Nephron progenitor cell (in vitro differentiated cells): ENCODE measurements around the gene USP35.
A peak's percentile ranks its signal among the peaks of the same experiment; 100 is the strongest.

ENCODE experiments used
- DNase-seq: peaks from one replicate; pipeline ENCODE4 v3.0.0; 2021
- H3K27ac Mint-ChIP-seq: 2 replicates; pipeline ENCODE4 v1.8.0; 2021; ENCODE audit warnings: mild to moderate bottlenecking, moderate library complexity, mixed read lengths
- H3K27me3 Mint-ChIP-seq: 2 replicates; pipeline ENCODE4 v1.8.0; 2021; ENCODE audit warnings: mild to moderate bottlenecking, low read depth, mixed read lengths; ENCODE audit not compliant: poor library complexity
- H3K36me3 Mint-ChIP-seq: 2 replicates; pipeline ENCODE4 v1.8.0; 2021; ENCODE audit warnings: low read depth, mixed read lengths
- H3K4me1 Mint-ChIP-seq: 2 replicates; pipeline ENCODE4 v1.8.0; 2021; ENCODE audit warnings: mixed read lengths
- H3K4me3 Mint-ChIP-seq: 2 replicates; pipeline ENCODE4 v1.8.0; 2021; ENCODE audit warnings: mild to moderate bottlenecking, moderate library complexity, mixed read lengths
- H3K9me3 Mint-ChIP-seq: 2 replicates; pipeline ENCODE4 v1.8.0; 2021; ENCODE audit warnings: mild to moderate bottlenecking, moderate library complexity, mixed read lengths
- CTCF ChIP-seq: fragments of 200-600 bp; sonication (generic); IDR thresholded peaks from 2 replicates; pipeline ENCODE4 v1.5.0; 2021; ENCODE audit warnings: antibody characterized with exemption

USP35 gene

GRCh38 chr11:78262238-78262637 lies 73.5 kb downstream of the USP35 start:
- Mint-ChIP-seq H3K36me3 (no peaks in the 10 kb centered on the region), H3K4me3 (no peak overlapping the region), H3K9me3 (no peaks in the 10 kb centered on the region), H3K4me1 (peaks cover 60% of the 10 kb centered on the region), H3K27ac (peak overlapping the region; percentile 40), H3K27me3 (peaks cover 8% of the 10 kb centered on the region)
- DNase-seq, result no peak
- TF ChIP-seq CTCF, result no peak

GRCh38 chr11:78262691-78263090 lies 74.0 kb downstream of the USP35 start:
- no peaks in the 10 kb centered on the region for H3K36me3 Mint-ChIP-seq
- peaks cover 63% of the 10 kb centered on the region for H3K4me1 Mint-ChIP-seq
- H3K9me3 Mint-ChIP-seq, result no peaks in the 10 kb centered on the region
- H3K4me3 Mint-ChIP-seq, result no peak overlapping the region
- TF ChIP-seq CTCF, result no peak
- peaks cover 8% of the 10 kb centered on the region for H3K27me3 Mint-ChIP-seq
- H3K27ac Mint-ChIP-seq, result peak overlapping the region; percentile 20
- DNase-seq, result no peak
